ENCODE results near the gene CST3.

- TF ChIP-seq, protein P1, sequence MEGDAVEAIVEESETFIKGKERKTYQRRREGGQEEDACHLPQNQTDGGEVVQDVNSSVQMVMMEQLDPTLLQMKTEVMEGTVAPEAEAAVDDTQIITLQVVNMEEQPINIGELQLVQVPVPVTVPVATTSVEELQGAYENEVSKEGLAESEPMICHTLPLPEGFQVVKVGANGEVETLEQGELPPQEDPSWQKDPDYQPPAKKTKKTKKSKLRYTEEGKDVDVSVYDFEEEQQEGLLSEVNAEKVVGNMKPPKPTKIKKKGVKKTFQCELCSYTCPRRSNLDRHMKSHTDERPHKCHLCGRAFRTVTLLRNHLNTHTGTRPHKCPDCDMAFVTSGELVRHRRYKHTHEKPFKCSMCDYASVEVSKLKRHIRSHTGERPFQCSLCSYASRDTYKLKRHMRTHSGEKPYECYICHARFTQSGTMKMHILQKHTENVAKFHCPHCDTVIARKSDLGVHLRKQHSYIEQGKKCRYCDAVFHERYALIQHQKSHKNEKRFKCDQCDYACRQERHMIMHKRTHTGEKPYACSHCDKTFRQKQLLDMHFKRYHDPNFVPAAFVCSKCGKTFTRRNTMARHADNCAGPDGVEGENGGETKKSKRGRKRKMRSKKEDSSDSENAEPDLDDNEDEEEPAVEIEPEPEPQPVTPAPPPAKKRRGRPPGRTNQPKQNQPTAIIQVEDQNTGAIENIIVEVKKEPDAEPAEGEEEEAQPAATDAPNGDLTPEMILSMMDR (IDR thresholded peaks at IDR 0.05; ENCODE audit: borderline replicate concordance, extremely low read depth, low read length, poor library complexity, severe bottlenecking): no peak
- no peak for TF ChIP-seq EZH2 (IDR thresholded peaks at IDR 0.05; ENCODE audit: borderline replicate concordance, low read depth, low read length, severe bottlenecking)
Observed at GRCh38 chr20:23605867-23606651, 31.7 kb downstream of the CST3 start, which contains the start of gene CST9.

Measured in DND-41 (cell line).